CD4-positive, alpha-beta T cell (primary cell): ENCODE measurements around the gene MTHFD2L. TPM values are rescaled to one million over a fixed set of nuclear protein-coding genes. Genes with fewer than 3 reads are reported as not detected.

Experiments
- ATAC-seq: fragments of 200-7000 bp; cut with Tn5 transposase; one replicate; pipeline ENCODE4 v1.10.0; 2022; ENCODE audit warnings: mild to moderate bottlenecking; ENCODE audit not compliant: poor library complexity
- CTCF ChIA-PET: fragments of 350-600 bp; sonication (Branson Sonifier 250); formaldehyde crosslinking; loops from one replicate; lab custom pipeline; 2021; ENCODE audit warnings: antibody characterized with exemption, inconsistent platforms; lab: Charles Lee
- POLR2A ChIA-PET: fragments of 350-600 bp; sonication (Branson Sonifier 250); formaldehyde crosslinking; loops from one replicate; lab custom pipeline; 2021; ENCODE audit warnings: antibody characterized with exemption, inconsistent platforms; lab: Charles Lee
- DNase-seq, 14 experiments: peaks; one replicate each; pipeline ENCODE4 v3.0.0-alpha.2; 2013 to 2020; ENCODE audit warnings: mixed read lengths in 2 of 14
- H3K27ac ChIP-seq, 2 donors: one replicate each; pipeline versions ENCODE4 v1.5.1 to v1.7.0; 2013; ENCODE audit warnings: low read length in 2 of 2, low read depth in 1 of 2, mild to moderate bottlenecking in 1 of 2
- H3K27me3 ChIP-seq, 2 experiments: 1 replicate in 1 of 2; 2 replicates in 1 of 2; pipeline versions ENCODE4 v1.6.1 to v1.7.0; 2013; ENCODE audit warnings: low read length in 2 of 2, control low read depth in 1 of 2, mild to moderate bottlenecking in 1 of 2, moderate library complexity in 1 of 2; ENCODE audit not compliant: insufficient read depth in 2 of 2, control insufficient read depth in 1 of 2
- H3K36me3 ChIP-seq: one replicate; pipeline ENCODE4 v1.6.1; 2013; ENCODE audit warnings: low read length, control low read depth; ENCODE audit not compliant: insufficient read depth
- H3K4me1 ChIP-seq: one replicate; pipeline ENCODE4 v1.6.1; 2013; ENCODE audit warnings: low read length, control low read depth; ENCODE audit not compliant: insufficient read depth
- H3K4me3 ChIP-seq: one replicate; pipeline ENCODE4 v1.5.1; 2013; ENCODE audit warnings: mild to moderate bottlenecking, low read length, moderate library complexity
- H3K9me3 ChIP-seq, 2 experiments: 1 replicate in 1 of 2; 2 replicates in 1 of 2; pipeline versions ENCODE4 v1.6.1 to v1.7.0; 2013; ENCODE audit warnings: low read length in 2 of 2, mild to moderate bottlenecking in 2 of 2, control low read depth in 1 of 2, moderate library complexity in 1 of 2; ENCODE audit not compliant: control insufficient read depth in 1 of 2, insufficient read depth in 1 of 2
- H3K27ac Mint-ChIP-seq: one replicate; pipeline ENCODE4 v1.8.0; 2020; ENCODE audit warnings: mixed read lengths
- H3K27me3 Mint-ChIP-seq: one replicate; pipeline ENCODE4 v1.8.0; 2021; ENCODE audit warnings: mixed read lengths
- H3K36me3 Mint-ChIP-seq: one replicate; pipeline ENCODE4 v1.8.0; 2021; ENCODE audit warnings: low read depth, mixed read lengths
- H3K4me1 Mint-ChIP-seq: one replicate; pipeline ENCODE4 v1.8.0; 2021; ENCODE audit warnings: low read depth, mixed read lengths
- H3K4me3 Mint-ChIP-seq: one replicate; pipeline ENCODE4 v1.8.0; 2020; ENCODE audit warnings: mild to moderate bottlenecking, mixed read lengths
- H3K9me3 Mint-ChIP-seq: one replicate; pipeline ENCODE4 v1.8.0; 2020; ENCODE audit warnings: mixed read lengths
- intact Hi-C, 2 experiments: fragments of 100-400 bp; cut with DNase I in 1 of 2; cut with micrococcal nuclease in 1 of 2; formaldehyde crosslinking; loops; one replicate each; pipeline versions ENCODE4 v1.15.1 to v1.9.0; 2023 to 2025; cut with DNase I, micrococcal nuclease
- total RNA-seq, 174 experiments: library from RNA in 2 of 174; stranded (reverse) in 2 of 174; gene quantifications; one replicate each; pipeline ENCODE4 v1.2.3 and lab custom pipeline; 2021 to 2026
- TF ChIP-seq, protein P1 (sequence below): fragments of 200-600 bp; IDR thresholded peaks from one replicate; pipeline ENCODE4 v1.8.0; 2022; ENCODE audit warnings: antibody characterized with exemption, mild to moderate bottlenecking

The MTHFD2L gene
- total RNA-seq, 2 experiments from 2014 or later = 13.7 to 14.4 TPM

DNA sequence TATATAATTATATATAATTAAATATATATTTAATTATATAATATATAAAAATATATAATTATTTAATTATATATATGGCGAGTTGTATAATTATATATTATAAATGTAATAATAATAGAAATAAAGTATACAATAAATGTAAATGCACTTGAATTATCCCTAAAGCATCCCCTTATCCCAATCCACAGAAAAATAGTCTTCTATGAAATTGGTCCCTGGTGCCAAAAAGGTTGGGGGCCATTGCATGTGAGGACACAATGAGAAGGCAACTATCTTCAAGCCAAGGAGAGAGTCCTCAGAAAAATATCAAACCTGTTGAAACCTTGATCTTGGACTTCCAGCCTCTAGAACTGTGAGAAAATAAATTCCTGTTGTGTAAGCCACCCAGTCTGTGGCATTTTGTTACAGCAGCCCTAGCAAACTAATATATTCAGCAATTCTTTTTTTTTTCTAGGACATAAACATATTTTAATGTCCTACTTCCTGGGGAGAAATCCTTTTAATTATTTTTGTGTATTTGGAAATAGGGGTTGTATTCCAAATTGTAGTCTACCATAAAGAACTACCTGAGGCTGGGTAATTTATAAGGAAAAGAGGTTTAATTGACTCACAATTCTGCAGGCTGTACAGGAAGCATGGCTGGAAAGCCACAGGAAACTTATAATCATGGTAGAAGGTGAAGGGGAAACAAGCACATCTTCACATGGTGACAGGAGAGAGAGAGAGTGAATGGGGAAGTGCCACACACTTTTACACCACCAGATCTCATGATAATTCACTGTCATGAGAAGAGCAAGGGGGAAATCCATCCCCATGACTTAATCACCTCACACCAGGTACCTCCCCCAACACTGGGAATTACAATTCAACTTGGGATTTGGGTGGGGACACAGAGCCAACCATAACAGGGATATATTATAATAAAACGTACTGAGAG is 36.0 kb upstream of the MTHFD2L start:
- H3K4me3 ChIP-seq = no peak overlapping the region
- no peak overlapping the region for H3K4me3 Mint-ChIP-seq
- H3K9me3 Mint-ChIP-seq = peaks cover 3% of the 10 kb centered on the region
- ATAC-seq = no peak
- H3K9me3 ChIP-seq = no peaks in the 10 kb centered on the region
- H3K36me3 Mint-ChIP-seq = no peaks in the 10 kb centered on the region
- TF ChIP-seq, protein P1, sequence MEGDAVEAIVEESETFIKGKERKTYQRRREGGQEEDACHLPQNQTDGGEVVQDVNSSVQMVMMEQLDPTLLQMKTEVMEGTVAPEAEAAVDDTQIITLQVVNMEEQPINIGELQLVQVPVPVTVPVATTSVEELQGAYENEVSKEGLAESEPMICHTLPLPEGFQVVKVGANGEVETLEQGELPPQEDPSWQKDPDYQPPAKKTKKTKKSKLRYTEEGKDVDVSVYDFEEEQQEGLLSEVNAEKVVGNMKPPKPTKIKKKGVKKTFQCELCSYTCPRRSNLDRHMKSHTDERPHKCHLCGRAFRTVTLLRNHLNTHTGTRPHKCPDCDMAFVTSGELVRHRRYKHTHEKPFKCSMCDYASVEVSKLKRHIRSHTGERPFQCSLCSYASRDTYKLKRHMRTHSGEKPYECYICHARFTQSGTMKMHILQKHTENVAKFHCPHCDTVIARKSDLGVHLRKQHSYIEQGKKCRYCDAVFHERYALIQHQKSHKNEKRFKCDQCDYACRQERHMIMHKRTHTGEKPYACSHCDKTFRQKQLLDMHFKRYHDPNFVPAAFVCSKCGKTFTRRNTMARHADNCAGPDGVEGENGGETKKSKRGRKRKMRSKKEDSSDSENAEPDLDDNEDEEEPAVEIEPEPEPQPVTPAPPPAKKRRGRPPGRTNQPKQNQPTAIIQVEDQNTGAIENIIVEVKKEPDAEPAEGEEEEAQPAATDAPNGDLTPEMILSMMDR = no peak
- no peak overlapping the region for H3K27ac ChIP-seq
- peaks cover 1% of the 10 kb centered on the region for H3K27me3 Mint-ChIP-seq
- no peaks in the 10 kb centered on the region for H3K4me1 Mint-ChIP-seq
- ChIA-PET POLR2A (no interaction called here), CTCF (no interaction called here)
- no peaks in the 10 kb centered on the region for H3K36me3 ChIP-seq
- H3K27me3 ChIP-seq = no peaks in the 10 kb centered on the region
- intact Hi-C loops = no loop called here
- no peaks in the 10 kb centered on the region for H3K4me1 ChIP-seq
- H3K27ac Mint-ChIP-seq = no peak overlapping the region
- no peak for DNase-seq

DNA sequence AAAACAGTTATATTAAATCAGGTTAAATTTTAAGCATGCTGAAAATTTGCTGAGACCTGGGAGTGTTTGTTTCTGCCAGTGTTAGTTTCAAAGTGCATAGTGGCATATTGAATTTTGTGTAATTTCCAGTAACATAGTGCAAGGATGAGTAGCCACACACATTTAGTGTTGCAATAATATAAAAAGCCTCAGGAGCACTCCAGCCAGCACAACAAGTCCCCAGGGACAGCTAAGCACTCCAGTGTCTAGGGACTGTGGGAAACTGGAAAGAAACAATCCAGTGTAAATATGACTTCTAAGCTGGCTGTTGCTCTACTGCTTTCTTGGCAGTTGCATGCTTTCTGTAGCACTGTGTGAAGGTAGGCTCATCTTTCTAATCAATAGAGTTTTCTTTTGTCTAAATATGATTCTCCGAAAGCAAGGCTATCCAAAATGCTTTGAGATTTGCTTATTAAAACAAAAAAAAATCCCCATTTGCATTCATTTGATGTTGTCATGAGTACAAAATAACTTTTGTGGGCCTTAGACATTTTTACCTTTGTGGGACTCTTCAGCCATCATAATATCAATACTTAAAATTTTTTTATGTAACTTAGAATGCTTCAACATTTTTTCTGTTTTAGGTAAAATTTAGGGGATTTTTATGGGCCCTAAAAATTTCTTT is 34.7 kb upstream of the MTHFD2L start:
- no peaks in the 10 kb centered on the region for H3K9me3 ChIP-seq
- ChIA-PET CTCF (interaction anchor here (0.6 kb wide), 1 partner anchor 39 kb away, joined by 3 read pairs; no protein-coding TSS in a partner anchor), POLR2A (no interaction called here)
- H3K27me3 Mint-ChIP-seq = peaks cover 7% of the 10 kb centered on the region
- H3K4me1 ChIP-seq = no peaks in the 10 kb centered on the region
- no peaks in the 10 kb centered on the region for H3K27me3 ChIP-seq
- H3K4me3 Mint-ChIP-seq = no peak overlapping the region
- H3K9me3 Mint-ChIP-seq = peaks cover 3% of the 10 kb centered on the region
- no peaks in the 10 kb centered on the region for H3K36me3 Mint-ChIP-seq
- ATAC-seq = no peak
- DNase-seq = no peak
- H3K27ac Mint-ChIP-seq = no peak overlapping the region
- intact Hi-C loops = no loop called here
- TF ChIP-seq, protein P1 = no peak
- H3K4me1 Mint-ChIP-seq = no peaks in the 10 kb centered on the region
- no peaks in the 10 kb centered on the region for H3K36me3 ChIP-seq
- H3K27ac ChIP-seq = no peak overlapping the region
- no peak overlapping the region for H3K4me3 ChIP-seq

DNA sequence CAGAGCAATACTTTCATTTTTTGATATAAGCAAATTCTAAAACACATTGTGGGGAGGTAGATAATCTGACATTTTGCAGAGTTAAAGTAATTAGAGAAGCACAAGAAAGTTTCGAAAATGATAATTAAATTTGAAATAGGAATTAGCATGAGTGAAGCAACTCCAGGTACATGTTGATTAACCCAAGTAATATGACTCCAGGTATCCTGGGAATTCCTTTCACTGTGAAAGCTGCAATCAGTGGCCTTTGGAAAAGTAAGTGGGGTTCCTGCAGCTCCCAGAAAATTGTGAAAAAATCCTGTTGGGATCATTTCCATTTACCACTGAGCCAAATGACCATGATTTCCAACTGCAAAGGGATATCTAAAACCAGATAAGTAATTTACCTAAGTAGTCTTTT is 32.9 kb upstream of the MTHFD2L start:
- peaks cover 7% of the 10 kb centered on the region for H3K27me3 Mint-ChIP-seq
- TF ChIP-seq, protein P1 = no peak
- no peaks in the 10 kb centered on the region for H3K4me1 Mint-ChIP-seq
- ChIA-PET CTCF (no interaction called here), POLR2A (no interaction called here)
- peaks cover 3% of the 10 kb centered on the region for H3K9me3 Mint-ChIP-seq
- Histone ChIP-seq H3K9me3 (no peaks in the 10 kb centered on the region), H3K27me3 (no peaks in the 10 kb centered on the region), H3K27ac (no peak overlapping the region), H3K36me3 (no peaks in the 10 kb centered on the region), H3K4me1 (no peaks in the 10 kb centered on the region), H3K4me3 (no peak overlapping the region)
- H3K27ac Mint-ChIP-seq = no peak overlapping the region
- H3K36me3 Mint-ChIP-seq = no peaks in the 10 kb centered on the region
- no peak overlapping the region for H3K4me3 Mint-ChIP-seq
- intact Hi-C loops = no loop called here
- ATAC-seq (no peak), DNase-seq (no peak)
